ENCODE measurements around the gene SLC25A11. TPM values are rescaled to one million over a fixed set of nuclear protein-coding genes. Genes with fewer than 3 reads are reported as not detected.

The SLC25A11 gene
- total RNA-seq, 1 experiment from 2014 or later, result 75.1 TPM

- H3K36me3 ChIP-seq (ENCODE audit: control insufficient read depth in 1 of 2, insufficient read depth in 2 of 2, low read length in 2 of 2), result no peaks in the 10 kb centered on the region
- H3K79me2 ChIP-seq (ENCODE audit: insufficient read depth, low read length), result no peaks in the 10 kb centered on the region
- no peak overlapping the region for H3K4me3 ChIP-seq (replicated peaks in 1 of 2; ENCODE audit: low read depth in 1 of 2, low read length in 2 of 2)
- BruUV-seq (replicated peaks), result no TSS peak
- DNase-seq (ENCODE audit: low read depth, low spot score) (no peak), ATAC-seq (peak; percentile 67)
- peaks cover 7 to 20% of the 10 kb centered on the region in 2 experiments for H3K4me1 ChIP-seq (ENCODE audit: control insufficient read depth in 1 of 2, insufficient read depth in 2 of 2, low read length in 2 of 2)
- intact Hi-C loops (cut with micrococcal nuclease), result no loop called here
- TF ChIP-seq SIN3A (IDR thresholded peaks at IDR 0.05; ENCODE audit: low read depth) (no peak), ZNF274 (IDR thresholded peaks at IDR 0.05; ENCODE audit: low read depth, low read length) (no peak), YY1 (IDR thresholded peaks at IDR 0.05; ENCODE audit: extremely low read depth, insufficient replicate concordance, low read depth, low read length) (no peak), EZH2phosphoT487 (IDR thresholded peaks at IDR 0.05; ENCODE audit: borderline replicate concordance) (no peak), REST (IDR thresholded peaks at IDR 0.05; ENCODE audit: low read depth) (no peak), CTCF (IDR thresholded peaks at IDR 0.05 in 2 of 3, conservative IDR thresholded peaks at IDR 0.05 in 1 of 3; ENCODE audit: borderline replicate concordance in 1 of 3, insufficient read depth in 1 of 3, low read depth in 2 of 3, low read length in 2 of 3) (peak in 2 of 3 experiments; percentile 34 to 37; a peak in 3 of 6 replicates), ATF3 (IDR thresholded peaks at IDR 0.05) (no peak)
- H3K4me2 ChIP-seq (ENCODE audit: low read length), result no peak overlapping the region
- POLR2A ChIA-PET, result interaction anchor here (4.6 kb wide), 1 partner anchor 11 kb away, joined by 27 read pairs; the partner anchor contains the start of gene SPAG7
- no peak overlapping the region for H2AFZ ChIP-seq (ENCODE audit: low read depth, low read length, poor library complexity, severe bottlenecking)
- RAD21 ChIA-PET (ENCODE audit: low non-redundant PET in 1 of 2, low total read pairs in 2 of 2, uncharacterized antibody in 2 of 2, unreplicated experiment in 2 of 2), result no interaction called here
- no peaks in the 10 kb centered on the region for H4K20me1 ChIP-seq (ENCODE audit: insufficient read depth)
- H3K27me3 ChIP-seq (ENCODE audit: insufficient read depth, low read length), result no peaks in the 10 kb centered on the region
- H3K9me3 ChIP-seq (ENCODE audit: control insufficient read depth in 1 of 2, insufficient read depth in 1 of 2, low read depth in 1 of 2, low read length in 2 of 2), result no peaks in the 10 kb centered on the region
- no peak overlapping the region for H3K27ac ChIP-seq (ENCODE audit: low read depth, low read length)
- CTCF ChIA-PET, result interaction anchor here (2.1 kb wide), 1 partner anchor 10 kb away, joined by 7 read pairs; the partner anchor contains the start of gene SPAG7
- no peaks in the 10 kb centered on the region for H3K9me2 ChIP-seq (ENCODE audit: insufficient read depth)
- H3K9ac ChIP-seq (ENCODE audit: low read length), result no peak overlapping the region
Observed at GRCh38 chr17:4956493-4957061, 16.7 kb upstream of the SLC25A11 start.
